ENCODE results near the gene HBEGF. TPM values are rescaled to one million over a fixed set of nuclear protein-coding genes. Genes with fewer than 3 reads are reported as not detected.

The HBEGF gene
- total RNA-seq, 1 donor from 2014 or later = 2.2 TPM

DNA sequence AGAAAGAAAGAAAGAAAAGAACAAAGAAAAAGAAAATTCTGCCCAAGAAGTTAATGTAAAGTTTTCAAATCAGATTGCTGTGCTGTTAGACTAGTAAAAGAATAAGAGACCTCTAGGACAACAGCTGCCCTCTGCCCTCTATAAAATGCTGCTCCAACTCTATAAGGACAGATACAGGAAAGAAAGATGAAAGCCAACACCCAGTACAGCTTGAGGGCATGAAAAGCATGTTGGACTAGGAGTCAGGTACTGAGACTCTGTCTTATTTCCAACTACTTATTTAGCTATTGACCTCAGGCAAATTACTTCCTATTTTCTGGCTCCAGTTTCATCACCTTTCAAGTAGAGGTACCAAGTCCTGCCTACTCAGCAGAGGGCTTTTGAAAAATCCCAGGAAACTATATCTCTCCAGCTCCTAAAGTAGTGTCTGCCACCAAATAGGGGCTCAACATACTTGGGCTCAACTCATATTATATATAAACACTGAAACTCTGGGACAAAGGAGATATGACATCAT is 5.7 kb downstream of the HBEGF start:
- H3K9me3 Mint-ChIP-seq = no peaks in the 10 kb centered on the region
- no peak overlapping the region for H3K27ac Mint-ChIP-seq (ENCODE audit: unreplicated experiment)
- DNase-seq (ENCODE audit: low read depth, low spot score) = no peak
- peaks cover 6% of the 10 kb centered on the region for H3K27me3 Mint-ChIP-seq (ENCODE audit: low read depth)
- no peak overlapping the region for H3K4me3 Mint-ChIP-seq
- peaks cover 15% of the 10 kb centered on the region for H3K4me1 Mint-ChIP-seq
- no peaks in the 10 kb centered on the region for H3K36me3 Mint-ChIP-seq (ENCODE audit: low read depth)
- TF ChIP-seq, protein P1, sequence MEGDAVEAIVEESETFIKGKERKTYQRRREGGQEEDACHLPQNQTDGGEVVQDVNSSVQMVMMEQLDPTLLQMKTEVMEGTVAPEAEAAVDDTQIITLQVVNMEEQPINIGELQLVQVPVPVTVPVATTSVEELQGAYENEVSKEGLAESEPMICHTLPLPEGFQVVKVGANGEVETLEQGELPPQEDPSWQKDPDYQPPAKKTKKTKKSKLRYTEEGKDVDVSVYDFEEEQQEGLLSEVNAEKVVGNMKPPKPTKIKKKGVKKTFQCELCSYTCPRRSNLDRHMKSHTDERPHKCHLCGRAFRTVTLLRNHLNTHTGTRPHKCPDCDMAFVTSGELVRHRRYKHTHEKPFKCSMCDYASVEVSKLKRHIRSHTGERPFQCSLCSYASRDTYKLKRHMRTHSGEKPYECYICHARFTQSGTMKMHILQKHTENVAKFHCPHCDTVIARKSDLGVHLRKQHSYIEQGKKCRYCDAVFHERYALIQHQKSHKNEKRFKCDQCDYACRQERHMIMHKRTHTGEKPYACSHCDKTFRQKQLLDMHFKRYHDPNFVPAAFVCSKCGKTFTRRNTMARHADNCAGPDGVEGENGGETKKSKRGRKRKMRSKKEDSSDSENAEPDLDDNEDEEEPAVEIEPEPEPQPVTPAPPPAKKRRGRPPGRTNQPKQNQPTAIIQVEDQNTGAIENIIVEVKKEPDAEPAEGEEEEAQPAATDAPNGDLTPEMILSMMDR (conservative IDR thresholded peaks at IDR 0.05) = no peak

GRCh38 chr5:140339636-140340035 is 6.8 kb downstream of the HBEGF start:
- Mint-ChIP-seq H3K4me1 (peaks cover 11% of the 10 kb centered on the region), H3K9me3 (no peaks in the 10 kb centered on the region), H3K27ac (ENCODE audit: unreplicated experiment) (no peak overlapping the region), H3K4me3 (no peak overlapping the region), H3K36me3 (ENCODE audit: low read depth) (no peaks in the 10 kb centered on the region), H3K27me3 (ENCODE audit: low read depth) (peaks cover 2% of the 10 kb centered on the region)
- TF ChIP-seq, protein P1 (conservative IDR thresholded peaks at IDR 0.05) = no peak
- no peak for DNase-seq (ENCODE audit: low read depth, low spot score)

DNA sequence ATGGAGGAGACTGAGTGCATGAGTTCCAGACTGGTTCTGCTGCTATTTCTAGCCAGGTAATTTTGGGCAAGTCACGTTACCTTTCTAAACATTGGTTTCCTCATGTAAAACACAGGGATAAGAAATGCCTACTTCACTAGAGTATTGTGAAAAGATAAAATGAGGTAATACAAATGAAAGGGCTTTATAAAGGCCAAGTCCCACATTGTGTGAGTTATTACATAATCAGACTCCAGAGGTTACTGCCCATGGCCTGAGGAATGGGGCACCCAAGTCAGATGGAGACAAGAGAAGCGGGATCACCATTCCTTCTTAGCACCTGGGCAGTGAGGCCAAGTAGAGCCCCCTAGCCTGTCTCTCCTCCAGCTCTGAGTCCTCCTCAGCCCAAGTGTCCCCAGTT is 7.5 kb downstream of the HBEGF start:
- no peaks in the 10 kb centered on the region for H3K27me3 Mint-ChIP-seq (ENCODE audit: low read depth)
- no peak overlapping the region for H3K27ac Mint-ChIP-seq (ENCODE audit: unreplicated experiment)
- DNase-seq (ENCODE audit: low read depth, low spot score) = no peak
- H3K4me1 Mint-ChIP-seq = peaks cover 11% of the 10 kb centered on the region
- H3K9me3 Mint-ChIP-seq = no peaks in the 10 kb centered on the region
- H3K4me3 Mint-ChIP-seq = no peak overlapping the region
- H3K36me3 Mint-ChIP-seq (ENCODE audit: low read depth) = no peaks in the 10 kb centered on the region
- TF ChIP-seq, protein P1 (conservative IDR thresholded peaks at IDR 0.05) = no peak

DNA sequence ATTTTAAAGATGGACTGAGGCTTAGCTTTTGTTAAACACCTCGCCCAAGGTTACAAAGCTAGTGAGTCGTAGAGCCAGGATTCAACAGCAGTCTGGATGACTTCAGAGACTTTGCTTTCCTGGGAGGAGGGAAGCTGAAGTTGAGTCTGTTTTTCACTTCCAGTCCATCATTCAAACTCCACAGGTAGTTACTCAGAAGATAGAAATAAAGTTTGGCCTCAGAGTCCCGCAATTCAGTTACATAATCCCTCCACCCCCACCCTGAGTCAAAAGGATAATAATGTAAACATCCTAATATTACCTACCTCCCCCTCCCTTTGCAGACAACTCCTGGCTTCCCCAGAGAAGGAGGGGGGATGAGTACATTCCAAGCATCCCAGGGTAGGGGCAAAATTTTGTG is 8.1 kb downstream of the HBEGF start:
- Mint-ChIP-seq H3K4me3 (no peak overlapping the region), H3K4me1 (peaks cover 11% of the 10 kb centered on the region), H3K36me3 (ENCODE audit: low read depth) (no peaks in the 10 kb centered on the region), H3K9me3 (no peaks in the 10 kb centered on the region), H3K27ac (ENCODE audit: unreplicated experiment) (no peak overlapping the region), H3K27me3 (ENCODE audit: low read depth) (no peaks in the 10 kb centered on the region)
- no peak for DNase-seq (ENCODE audit: low read depth, low spot score)
- TF ChIP-seq, protein P1 (conservative IDR thresholded peaks at IDR 0.05) = no peak

- Mint-ChIP-seq H3K27me3 (ENCODE audit: low read depth) (no peaks in the 10 kb centered on the region), H3K36me3 (ENCODE audit: low read depth) (no peaks in the 10 kb centered on the region), H3K4me3 (no peak overlapping the region), H3K4me1 (peaks cover 11% of the 10 kb centered on the region), H3K27ac (ENCODE audit: unreplicated experiment) (no peak overlapping the region), H3K9me3 (no peaks in the 10 kb centered on the region)
- TF ChIP-seq, protein P1 (conservative IDR thresholded peaks at IDR 0.05) = no peak
- no peak for DNase-seq (ENCODE audit: low read depth, low spot score)
Measured at GRCh38 chr5:140337880-140338279, 8.5 kb downstream of the HBEGF start.

Data from neural crest cell (in vitro differentiated cells).